Kidney (tissue), 14 donors: ENCODE measurements around the gene USF2. TPM values are rescaled to one million over a fixed set of nuclear protein-coding genes. Genes with fewer than 3 reads are reported as not detected.

Source experiments
- DNase-seq, 5 donors: peaks; one replicate each; pipeline ENCODE4 v3.0.0-alpha.2; 2013 to 2020
- FAIRE-seq: peaks from 2 replicates; lab custom pipeline; 2012; peaks lifted over from hg19 to GRCh38; lab: Jason Lieb, UNC
- H3K27ac ChIP-seq, 2 donors: one replicate each; pipeline ENCODE4 v1.7.0; 2013; ENCODE audit warnings: low read depth in 2 of 2, low read length in 2 of 2, inconsistent platforms in 1 of 2
- H3K27me3 ChIP-seq: one replicate; pipeline ENCODE4 v1.7.1; 2013; ENCODE audit warnings: low read length, inconsistent platforms; ENCODE audit not compliant: control insufficient read depth, insufficient read depth
- H3K36me3 ChIP-seq, 3 donors: one replicate each; pipeline versions ENCODE4 v1.7.0 to v1.7.1; 2013; ENCODE audit warnings: low read length in 3 of 3, control low read depth in 1 of 3, inconsistent platforms in 1 of 3; ENCODE audit not compliant: insufficient read depth in 3 of 3, control insufficient read depth in 2 of 3
- H3K4me1 ChIP-seq, 3 donors: one replicate each; pipeline versions ENCODE4 v1.7.0 to v1.7.1; 2013; ENCODE audit warnings: low read length in 3 of 3, inconsistent platforms in 1 of 3, low read depth in 1 of 3; ENCODE audit not compliant: control insufficient read depth in 2 of 3, insufficient read depth in 2 of 3
- H3K4me3 ChIP-seq, 3 donors: one replicate each; pipeline versions ENCODE4 v1.7.0 to v1.8.1; 2013; ENCODE audit warnings: low read length in 3 of 3, control low read depth in 1 of 3, inconsistent platforms in 1 of 3
- H3K9ac ChIP-seq, 3 donors: one replicate each; pipeline versions ENCODE4 v1.7.0 to v1.7.1; 2013; ENCODE audit warnings: low read length in 3 of 3, control low read depth in 1 of 3, inconsistent platforms in 1 of 3
- H3K9me3 ChIP-seq, 3 donors: one replicate each; pipeline versions ENCODE4 v1.7.0 to v1.7.1; 2013; ENCODE audit warnings: low read length in 3 of 3, control low read depth in 1 of 3, inconsistent platforms in 1 of 3; ENCODE audit not compliant: control insufficient read depth in 2 of 3, insufficient read depth in 1 of 3
- CTCF ChIP-seq: IDR thresholded peaks from 3 replicates; pipeline ENCODE4 v1.5.1; 2012; ENCODE audit warnings: mild to moderate bottlenecking, moderate library complexity, borderline replicate concordance; ENCODE audit not compliant: insufficient read depth; ENCODE audit errors: extremely low read depth
- intact Hi-C: fragments of 100-400 bp; cut with DNase I; formaldehyde crosslinking; loops from one replicate; pipeline ENCODE4 v1.11.1; 2022
- polyA plus RNA-seq: library from polyadenylated mRNA; stranded (reverse); fragments of 350-450 nt; fragmentation: Illumina TruSeq; extraction: RNeasy Lipid Tissue Mini Kit (QIAGEN cat#74804); gene quantifications from one replicate; pipeline ENCODE4 v1.2.3, GENCODE V29; 2014; ENCODE audit warnings: low read depth, low replicate concordance; ENCODE audit not compliant: insufficient read depth
- total RNA-seq: library from RNA; stranded (reverse); fragmentation: NEBNext Ultra II Directional; extraction: Animal tissue kit (Norgen Biotek cat#: 25700); gene quantifications from one replicate; pipeline ENCODE4 v1.2.1, GENCODE V29; 2021
- donor health status: control.
- donor health status: control.
- donor health status: control.
- donor health status: control.
- donor health status: control.
- donor health status: DM: yes; HTN: yes; CAD: no.
- donor health status: Normal renal cell carcinoma (clear cell type).

The USF2 gene
- total and polyA plus RNA-seq, 2 donors from 2014 or later = 82.8 to 118 TPM

GRCh38 chr19:35310811-35311465 is 42.2 kb downstream of the USF2 start:
- FAIRE-seq (no peak), DNase-seq (no peak)
- Histone ChIP-seq H3K4me1 (peaks cover 0 to 6% (median 5%) of the 10 kb centered on the region in 3 donors), H3K9ac (no peak overlapping the region), H3K27ac (no peak overlapping the region), H3K36me3 (no peaks in the 10 kb centered on the region), H3K4me3 (no peak overlapping the region), H3K27me3 (no peaks in the 10 kb centered on the region), H3K9me3 (no peaks in the 10 kb centered on the region)
- intact Hi-C loops = no loop called here
- no peak for TF ChIP-seq CTCF

GRCh38 chr19:35311901-35312665 is 43.3 kb downstream of the USF2 start:
- Histone ChIP-seq H3K9me3 (no peaks in the 10 kb centered on the region), H3K9ac (no peak overlapping the region), H3K27ac (no peak overlapping the region), H3K4me1 (peaks cover 0 to 6% (median 5%) of the 10 kb centered on the region in 3 donors), H3K36me3 (no peaks in the 10 kb centered on the region), H3K27me3 (no peaks in the 10 kb centered on the region), H3K4me3 (no peak overlapping the region)
- FAIRE-seq (no peak), DNase-seq (peak in 1 of 5 donors; percentile 45)
- TF ChIP-seq CTCF = no peak
- intact Hi-C loops = no loop called here

- no peaks in the 10 kb centered on the region for H3K36me3 ChIP-seq
- H3K4me1 ChIP-seq = peaks cover 0 to 5% (median 4%) of the 10 kb centered on the region in 3 donors
- TF ChIP-seq CTCF = no peak
- no peak overlapping the region for H3K9ac ChIP-seq
- FAIRE-seq = no peak
- intact Hi-C loops = no loop called here
- H3K27me3 ChIP-seq = no peaks in the 10 kb centered on the region
- H3K9me3 ChIP-seq = no peaks in the 10 kb centered on the region
- H3K27ac ChIP-seq = no peak overlapping the region
- peak in 1 of 5 donors; percentile 54 for DNase-seq
- H3K4me3 ChIP-seq = no peak overlapping the region
Observed at GRCh38 chr19:35313587-35313986, 44.8 kb downstream of the USF2 start.
